ENCODE data around the gene NLGN1.

NLGN1 gene

GRCh38 chr3:173869766-173870165 is 472.2 kb downstream of the NLGN1 start:
- no peak for TF ChIP-seq CTCF (IDR thresholded peaks at IDR 0.05; ENCODE audit: poor library complexity, severe bottlenecking)
- H3K27me3 ChIP-seq (ENCODE audit: insufficient read depth, poor library complexity, severe bottlenecking), result no peaks in the 10 kb centered on the region
- H3K36me3 ChIP-seq (ENCODE audit: low read depth), result no peaks in the 10 kb centered on the region
- H3K4me3 ChIP-seq (ENCODE audit: severe bottlenecking), result no peak overlapping the region
- no peaks in the 10 kb centered on the region for H3K4me1 ChIP-seq (ENCODE audit: insufficient read depth, poor library complexity, severe bottlenecking)
- no peak overlapping the region for H3K27ac ChIP-seq (ENCODE audit: poor library complexity, severe bottlenecking)
- no peaks in the 10 kb centered on the region for H3K9me3 ChIP-seq (ENCODE audit: severe bottlenecking)
- ATAC-seq (ENCODE audit: low read depth), result no peak
- DNase-seq (ENCODE audit: low spot score), result no peak

- ATAC-seq (ENCODE audit: low read depth), result no peak
- H3K4me1 ChIP-seq (ENCODE audit: insufficient read depth, poor library complexity, severe bottlenecking), result no peaks in the 10 kb centered on the region
- H3K9me3 ChIP-seq (ENCODE audit: severe bottlenecking), result no peaks in the 10 kb centered on the region
- H3K36me3 ChIP-seq (ENCODE audit: low read depth), result no peaks in the 10 kb centered on the region
- no peak for TF ChIP-seq CTCF (IDR thresholded peaks at IDR 0.05; ENCODE audit: poor library complexity, severe bottlenecking)
- no peak overlapping the region for H3K4me3 ChIP-seq (ENCODE audit: severe bottlenecking)
- no peak for DNase-seq (ENCODE audit: low spot score)
- H3K27ac ChIP-seq (ENCODE audit: poor library complexity, severe bottlenecking), result no peak overlapping the region
- peaks cover 3% of the 10 kb centered on the region for H3K27me3 ChIP-seq (ENCODE audit: insufficient read depth, poor library complexity, severe bottlenecking)
These were observed 473.4 kb downstream of the NLGN1 start for GRCh38 chr3:173870976-173871375.

GRCh38 chr3:173875790-173876189 is 478.2 kb downstream of the NLGN1 start:
- Histone ChIP-seq H3K4me3 (ENCODE audit: severe bottlenecking) (no peak overlapping the region), H3K36me3 (ENCODE audit: low read depth) (no peaks in the 10 kb centered on the region), H3K27me3 (ENCODE audit: insufficient read depth, poor library complexity, severe bottlenecking) (peaks cover 3% of the 10 kb centered on the region), H3K4me1 (ENCODE audit: insufficient read depth, poor library complexity, severe bottlenecking) (no peaks in the 10 kb centered on the region), H3K27ac (ENCODE audit: poor library complexity, severe bottlenecking) (no peak overlapping the region), H3K9me3 (ENCODE audit: severe bottlenecking) (no peaks in the 10 kb centered on the region)
- DNase-seq (ENCODE audit: low spot score) (no peak), ATAC-seq (ENCODE audit: low read depth) (no peak)
- no peak for TF ChIP-seq CTCF (IDR thresholded peaks at IDR 0.05; ENCODE audit: poor library complexity, severe bottlenecking)

- H3K27me3 ChIP-seq (ENCODE audit: insufficient read depth, poor library complexity, severe bottlenecking), result peaks cover 3% of the 10 kb centered on the region
- TF ChIP-seq CTCF (IDR thresholded peaks at IDR 0.05; ENCODE audit: poor library complexity, severe bottlenecking), result peak; percentile 22
- no peaks in the 10 kb centered on the region for H3K4me1 ChIP-seq (ENCODE audit: insufficient read depth, poor library complexity, severe bottlenecking)
- no peaks in the 10 kb centered on the region for H3K36me3 ChIP-seq (ENCODE audit: low read depth)
- H3K4me3 ChIP-seq (ENCODE audit: severe bottlenecking), result no peak overlapping the region
- no peak overlapping the region for H3K27ac ChIP-seq (ENCODE audit: poor library complexity, severe bottlenecking)
- DNase-seq (ENCODE audit: low spot score), result no peak
- ATAC-seq (ENCODE audit: low read depth), result no peak
- no peaks in the 10 kb centered on the region for H3K9me3 ChIP-seq (ENCODE audit: severe bottlenecking)
These were observed 478.9 kb downstream of the NLGN1 start for GRCh38 chr3:173876476-173876875.

GRCh38 chr3:173887888-173888287 is 490.3 kb downstream of the NLGN1 start:
- Histone ChIP-seq H3K9me3 (ENCODE audit: severe bottlenecking) (no peaks in the 10 kb centered on the region), H3K27ac (ENCODE audit: poor library complexity, severe bottlenecking) (no peak overlapping the region), H3K36me3 (ENCODE audit: low read depth) (no peaks in the 10 kb centered on the region), H3K4me1 (ENCODE audit: insufficient read depth, poor library complexity, severe bottlenecking) (no peaks in the 10 kb centered on the region), H3K27me3 (ENCODE audit: insufficient read depth, poor library complexity, severe bottlenecking) (no peaks in the 10 kb centered on the region), H3K4me3 (ENCODE audit: severe bottlenecking) (no peak overlapping the region)
- no peak for DNase-seq (ENCODE audit: low spot score)
- ATAC-seq (ENCODE audit: low read depth), result no peak
- TF ChIP-seq CTCF (IDR thresholded peaks at IDR 0.05; ENCODE audit: poor library complexity, severe bottlenecking), result no peak

Measured in RWPE2 (cell line).